ENCODE results near the gene SPTSSB. TPM values are rescaled to one million over a fixed set of nuclear protein-coding genes. Genes with fewer than 3 reads are reported as not detected.

The SPTSSB gene
- total and polyA plus RNA-seq, 12 donors, result 0.06 to 0.97 (median 0.14) TPM; not detected in 5

DNA sequence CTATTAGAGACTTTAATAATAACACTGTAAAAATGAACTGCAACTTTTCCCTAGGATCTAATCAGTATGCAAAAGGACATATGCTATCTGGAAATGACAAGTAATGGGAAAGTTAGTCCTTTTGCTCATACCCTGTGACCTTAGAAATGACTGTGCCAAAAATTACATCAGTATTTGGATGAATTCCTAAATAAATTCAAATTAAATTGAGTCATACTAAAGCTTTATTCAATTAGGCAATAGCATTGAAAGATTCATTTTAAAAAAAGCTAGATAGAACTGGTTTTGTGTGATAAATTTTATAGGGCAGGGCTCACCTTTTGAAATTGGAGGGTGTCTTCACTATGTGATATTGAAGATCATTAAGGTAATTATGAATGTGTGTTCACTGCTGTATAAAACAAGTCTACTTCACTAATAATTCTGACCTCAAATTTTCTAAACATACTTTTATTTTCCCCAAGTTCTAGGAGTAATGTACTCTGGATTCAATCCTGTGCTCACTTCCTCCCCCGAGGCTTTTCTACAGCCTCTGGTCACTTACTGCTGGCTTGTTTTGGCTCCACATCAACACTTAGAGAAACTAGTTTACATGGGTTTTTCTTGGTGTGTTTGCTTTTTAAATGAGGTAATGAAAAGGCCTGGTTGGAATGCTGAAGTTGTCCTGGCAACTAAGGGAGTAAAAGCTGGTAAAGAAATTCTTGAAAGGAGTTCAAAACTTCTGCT is 44.4 kb upstream of the SPTSSB start:
- intact Hi-C loops (cut with DNase I), result no loop called here
- WGBS, 4 donors, result 21 to 27% (median 22%) methylated on average over 1 of the region's 1 CpG
- Histone ChIP-seq H3K4me3 (no peak overlapping the region), H3K36me3 (replicated peaks in 1 of 2) (no peaks in the 10 kb centered on the region), H3K9me3 (replicated peaks in 1 of 3) (no peaks in the 10 kb centered on the region), H3K27me3 (no peaks in the 10 kb centered on the region), H3K27ac (peak overlapping the region in 2 of 5 donors; percentile 46 to 66), H3K4me1 (replicated peaks in 1 of 2) (peaks cover 0 to 25% of the 10 kb centered on the region in 2 donors)
- DNase-seq, result no peak
- TF ChIP-seq, protein P1, sequence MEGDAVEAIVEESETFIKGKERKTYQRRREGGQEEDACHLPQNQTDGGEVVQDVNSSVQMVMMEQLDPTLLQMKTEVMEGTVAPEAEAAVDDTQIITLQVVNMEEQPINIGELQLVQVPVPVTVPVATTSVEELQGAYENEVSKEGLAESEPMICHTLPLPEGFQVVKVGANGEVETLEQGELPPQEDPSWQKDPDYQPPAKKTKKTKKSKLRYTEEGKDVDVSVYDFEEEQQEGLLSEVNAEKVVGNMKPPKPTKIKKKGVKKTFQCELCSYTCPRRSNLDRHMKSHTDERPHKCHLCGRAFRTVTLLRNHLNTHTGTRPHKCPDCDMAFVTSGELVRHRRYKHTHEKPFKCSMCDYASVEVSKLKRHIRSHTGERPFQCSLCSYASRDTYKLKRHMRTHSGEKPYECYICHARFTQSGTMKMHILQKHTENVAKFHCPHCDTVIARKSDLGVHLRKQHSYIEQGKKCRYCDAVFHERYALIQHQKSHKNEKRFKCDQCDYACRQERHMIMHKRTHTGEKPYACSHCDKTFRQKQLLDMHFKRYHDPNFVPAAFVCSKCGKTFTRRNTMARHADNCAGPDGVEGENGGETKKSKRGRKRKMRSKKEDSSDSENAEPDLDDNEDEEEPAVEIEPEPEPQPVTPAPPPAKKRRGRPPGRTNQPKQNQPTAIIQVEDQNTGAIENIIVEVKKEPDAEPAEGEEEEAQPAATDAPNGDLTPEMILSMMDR (IDR thresholded peaks at IDR 0.05), result no peak
- no peak for TF ChIP-seq POLR2A (IDR thresholded peaks at IDR 0.05)

DNA sequence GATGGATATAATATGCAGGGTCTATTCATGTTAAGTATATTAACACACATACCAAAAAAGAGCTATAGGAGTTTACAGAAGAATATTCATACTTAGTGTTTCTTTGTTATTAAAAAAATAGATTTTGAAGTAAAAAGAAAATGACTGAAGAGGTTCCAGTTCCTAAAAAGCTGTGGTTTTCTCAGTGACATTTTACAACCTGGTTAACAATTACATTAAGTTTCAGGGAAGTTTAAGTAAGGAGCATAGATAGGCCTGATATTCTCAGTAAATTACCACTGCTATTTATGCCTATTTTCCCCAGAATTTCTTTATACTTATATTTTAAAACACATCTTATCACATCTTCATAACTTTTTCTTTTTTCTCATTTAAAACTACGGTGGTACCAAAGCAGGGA is 43.6 kb upstream of the SPTSSB start:
- intact Hi-C loops (cut with DNase I), result no loop called here
- Histone ChIP-seq H3K27ac (peak overlapping the region in 1 of 5 donors; percentile 15), H3K4me3 (no peak overlapping the region), H3K27me3 (no peaks in the 10 kb centered on the region), H3K4me1 (replicated peaks in 1 of 2) (peaks cover 0 to 25% of the 10 kb centered on the region in 2 donors), H3K9me3 (replicated peaks in 1 of 3) (no peaks in the 10 kb centered on the region), H3K36me3 (replicated peaks in 1 of 2) (no peaks in the 10 kb centered on the region)
- WGBS, 4 donors, result 62 to 78% (median 72%) methylated on average over 1 of the region's 1 CpG
- no peak for DNase-seq
- TF ChIP-seq, protein P1 (IDR thresholded peaks at IDR 0.05), result no peak
- no peak for TF ChIP-seq POLR2A (IDR thresholded peaks at IDR 0.05)

DNA sequence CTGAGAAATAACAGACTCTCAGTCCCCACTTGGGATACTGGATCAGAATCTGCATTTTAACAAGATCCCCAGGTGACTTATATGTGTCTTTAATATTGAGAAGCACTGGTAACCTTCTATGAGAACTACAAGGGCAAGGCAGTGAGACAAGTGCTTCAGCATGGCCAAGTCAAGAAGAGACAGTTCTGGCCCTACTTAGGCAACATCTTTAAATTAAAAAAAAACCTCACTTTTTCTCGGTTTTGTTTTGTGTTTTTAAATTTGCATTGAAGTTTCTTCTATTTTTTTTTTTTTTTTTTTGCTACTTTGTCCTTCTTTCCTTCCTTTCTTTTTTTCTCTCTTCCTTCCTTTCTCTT is 42.5 kb upstream of the SPTSSB start:
- Histone ChIP-seq H3K27me3 (no peaks in the 10 kb centered on the region), H3K4me3 (no peak overlapping the region), H3K36me3 (replicated peaks in 1 of 2) (no peaks in the 10 kb centered on the region), H3K27ac (no peak overlapping the region), H3K4me1 (replicated peaks in 1 of 2) (peaks cover 0 to 25% of the 10 kb centered on the region in 2 donors), H3K9me3 (replicated peaks in 1 of 3) (no peaks in the 10 kb centered on the region)
- intact Hi-C loops (cut with DNase I), result no loop called here
- DNase-seq, result no peak
- TF ChIP-seq POLR2A (IDR thresholded peaks at IDR 0.05), result no peak
- TF ChIP-seq, protein P1 (IDR thresholded peaks at IDR 0.05), result no peak
- WGBS, 4 donors, result 82 to 94% (median 87%) methylated on average over 1 of the region's 1 CpG

DNA sequence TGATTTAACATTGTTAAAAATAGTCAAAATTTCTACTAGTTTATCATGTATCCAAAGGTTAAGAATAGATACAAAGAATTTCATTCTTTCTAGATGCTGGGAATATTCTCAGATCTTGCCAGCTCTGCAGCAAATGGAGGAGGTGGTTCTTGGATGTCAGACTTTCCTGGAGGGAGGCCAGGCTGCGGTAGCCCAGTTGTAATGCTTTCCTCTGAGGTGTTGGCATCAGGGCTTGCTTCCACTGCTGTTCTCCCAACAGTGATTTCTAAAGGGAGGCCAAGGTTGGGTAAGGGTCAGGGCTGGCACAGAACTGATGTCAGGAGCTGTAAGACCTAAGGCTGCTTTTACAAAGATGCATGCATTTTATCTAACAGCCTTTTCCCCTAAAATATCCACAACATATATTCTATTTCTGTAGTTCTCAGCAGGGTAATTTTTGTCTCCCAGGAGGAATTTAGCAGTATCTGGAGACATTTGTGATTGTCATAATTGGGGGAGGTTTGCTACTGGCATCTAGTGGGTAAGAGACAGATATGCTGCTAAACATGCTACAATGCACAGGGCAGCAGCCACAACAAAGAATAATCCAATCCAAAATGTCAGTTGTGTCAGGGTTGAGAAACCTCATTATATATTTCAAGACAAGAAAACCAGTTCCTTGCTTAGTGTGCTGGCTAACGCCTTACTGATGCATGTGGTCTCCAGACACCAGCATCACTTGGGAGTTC is 42.0 kb upstream of the SPTSSB start:
- Histone ChIP-seq H3K36me3 (replicated peaks in 1 of 2) (no peaks in the 10 kb centered on the region), H3K4me1 (replicated peaks in 1 of 2) (peaks cover 0 to 25% of the 10 kb centered on the region in 2 donors), H3K27me3 (no peaks in the 10 kb centered on the region), H3K4me3 (no peak overlapping the region), H3K27ac (no peak overlapping the region), H3K9me3 (replicated peaks in 1 of 3) (no peaks in the 10 kb centered on the region)
- DNase-seq, result peak; percentile 32 to 85 (median 56)
- intact Hi-C loops (cut with DNase I), result no loop called here
- WGBS, 4 donors, result 56 to 77% (median 60%) methylated on average over 2 of the region's 2 CpGs
- TF ChIP-seq POLR2A (IDR thresholded peaks at IDR 0.05), result no peak
- TF ChIP-seq, protein P1 (IDR thresholded peaks at IDR 0.05), result no peak

Measured in adrenal gland (tissue), 12 donors.